Measurements from ENCODE around the gene TRAM1L1. TPM values are rescaled to one million over a fixed set of nuclear protein-coding genes. Genes with fewer than 3 reads are reported as not detected.

TRAM1L1 gene
- total RNA-seq, result 0.59 and 1.8 TPM in 2 replicates

DNA sequence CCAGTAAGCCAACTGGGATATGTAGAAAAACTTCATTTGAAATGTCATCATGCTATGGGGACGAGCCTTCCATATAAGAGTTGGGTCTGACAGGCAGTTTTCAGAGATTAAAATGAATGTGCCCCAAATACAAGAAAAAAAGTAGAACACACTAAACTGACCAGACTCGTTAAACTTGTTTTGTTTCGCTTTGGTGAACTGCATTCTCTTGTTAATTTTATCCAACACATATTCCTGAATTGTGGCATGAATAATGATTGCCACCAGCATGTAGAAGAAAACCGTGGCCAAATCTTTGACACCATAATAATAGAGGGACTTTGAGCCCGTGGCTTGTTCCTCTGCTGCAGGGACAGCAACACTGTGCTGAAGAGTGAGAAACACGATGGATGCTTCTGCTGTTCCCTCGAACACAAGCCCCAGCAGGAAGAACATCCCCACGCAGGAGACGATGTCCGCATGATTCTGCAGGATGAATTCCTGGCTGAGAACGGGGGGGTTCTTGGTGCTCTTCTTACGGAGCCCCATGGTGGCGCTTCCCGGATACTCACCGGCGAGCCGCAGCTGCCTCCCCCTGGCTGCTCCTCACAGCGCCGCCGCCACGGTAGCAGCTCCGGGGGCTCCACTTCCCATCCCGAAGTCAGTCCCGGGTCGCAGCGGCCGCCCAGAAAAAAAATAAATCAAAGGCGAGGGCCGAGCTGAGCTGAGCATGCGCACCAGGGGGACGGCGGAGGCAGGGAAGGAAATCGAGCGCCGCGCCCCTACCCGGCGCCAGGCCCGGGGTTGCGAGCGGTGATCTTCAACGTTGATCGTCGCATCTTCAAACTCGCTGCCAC, at the start of gene TRAM1L1:
Gene TRAM1L1, minus strand, starts transcription at position 711 of the 836 bp plus-strand sequence. Its CDS starts 183 bp downstream, at position 528.

